Adrenal gland (tissue), 5 donors: ENCODE measurements around the gene POLR1H.

Experiments used
- POLR2A ChIP-seq, 2 donors: fragments of 450-650 bp; IDR thresholded peaks; one replicate each; pipeline ENCODE4 v1.6.1; 2017; ENCODE audit warnings: antibody characterized with exemption in 2 of 2, mild to moderate bottlenecking in 2 of 2, moderate library complexity in 1 of 2
- TF ChIP-seq, protein P1 (sequence below), 6 experiments: fragments of 450-650 bp in 4 of 6; fragments of 200-600 bp in 2 of 6; sonication (generic) in 1 of 6; IDR thresholded peaks; 1 replicate in 5 of 6; 2 replicates in 1 of 6; pipeline versions ENCODE4 v1.5.1 to v1.8.0; 2016 to 2021; ENCODE audit warnings: antibody characterized with exemption in 6 of 6, mild to moderate bottlenecking in 2 of 6, moderate library complexity in 1 of 6
- donor health status: DM: no; HTN: no; CAD: no.

DNA sequence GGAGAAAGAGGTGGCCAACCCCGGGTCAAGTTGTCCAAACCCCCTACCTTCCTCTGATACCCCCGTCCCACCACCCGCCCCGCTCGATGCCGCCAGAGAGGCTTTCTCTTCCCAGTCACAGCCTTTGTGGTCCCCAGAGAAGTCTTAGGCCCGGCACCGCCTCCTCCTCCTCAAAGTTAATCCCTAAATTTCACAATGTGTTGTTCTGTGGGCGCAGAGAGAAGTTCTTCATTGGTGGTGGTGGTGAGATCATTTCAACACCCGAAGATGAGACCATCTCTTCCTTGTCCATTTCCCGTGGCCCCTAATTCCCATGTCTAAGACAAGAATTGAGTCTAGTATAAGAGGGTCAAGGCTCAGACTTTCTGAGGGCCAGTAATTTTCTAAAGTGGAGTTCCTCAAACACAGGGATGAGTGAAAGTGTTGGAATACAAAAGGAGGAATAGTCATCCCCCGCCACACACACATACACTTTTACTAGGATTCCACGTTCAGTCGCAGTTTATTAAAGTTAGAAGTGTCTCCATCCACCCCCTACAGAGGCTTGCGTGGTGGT is 41.4 kb downstream of the POLR1H start:
- TF ChIP-seq, protein P1, sequence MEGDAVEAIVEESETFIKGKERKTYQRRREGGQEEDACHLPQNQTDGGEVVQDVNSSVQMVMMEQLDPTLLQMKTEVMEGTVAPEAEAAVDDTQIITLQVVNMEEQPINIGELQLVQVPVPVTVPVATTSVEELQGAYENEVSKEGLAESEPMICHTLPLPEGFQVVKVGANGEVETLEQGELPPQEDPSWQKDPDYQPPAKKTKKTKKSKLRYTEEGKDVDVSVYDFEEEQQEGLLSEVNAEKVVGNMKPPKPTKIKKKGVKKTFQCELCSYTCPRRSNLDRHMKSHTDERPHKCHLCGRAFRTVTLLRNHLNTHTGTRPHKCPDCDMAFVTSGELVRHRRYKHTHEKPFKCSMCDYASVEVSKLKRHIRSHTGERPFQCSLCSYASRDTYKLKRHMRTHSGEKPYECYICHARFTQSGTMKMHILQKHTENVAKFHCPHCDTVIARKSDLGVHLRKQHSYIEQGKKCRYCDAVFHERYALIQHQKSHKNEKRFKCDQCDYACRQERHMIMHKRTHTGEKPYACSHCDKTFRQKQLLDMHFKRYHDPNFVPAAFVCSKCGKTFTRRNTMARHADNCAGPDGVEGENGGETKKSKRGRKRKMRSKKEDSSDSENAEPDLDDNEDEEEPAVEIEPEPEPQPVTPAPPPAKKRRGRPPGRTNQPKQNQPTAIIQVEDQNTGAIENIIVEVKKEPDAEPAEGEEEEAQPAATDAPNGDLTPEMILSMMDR (IDR thresholded peaks at IDR 0.05) = no peak
- no peak for TF ChIP-seq POLR2A (IDR thresholded peaks at IDR 0.05)
